GM18520 (cell line): ENCODE measurements around the gene CLCN2.

Experiments used
- ATAC-seq: cut with Tn5 transposase; IDR thresholded peaks from one replicate; pipeline ENCODE4 v1.9.1; 2021; ENCODE audit not compliant: unreplicated experiment

The CLCN2 gene

DNA sequence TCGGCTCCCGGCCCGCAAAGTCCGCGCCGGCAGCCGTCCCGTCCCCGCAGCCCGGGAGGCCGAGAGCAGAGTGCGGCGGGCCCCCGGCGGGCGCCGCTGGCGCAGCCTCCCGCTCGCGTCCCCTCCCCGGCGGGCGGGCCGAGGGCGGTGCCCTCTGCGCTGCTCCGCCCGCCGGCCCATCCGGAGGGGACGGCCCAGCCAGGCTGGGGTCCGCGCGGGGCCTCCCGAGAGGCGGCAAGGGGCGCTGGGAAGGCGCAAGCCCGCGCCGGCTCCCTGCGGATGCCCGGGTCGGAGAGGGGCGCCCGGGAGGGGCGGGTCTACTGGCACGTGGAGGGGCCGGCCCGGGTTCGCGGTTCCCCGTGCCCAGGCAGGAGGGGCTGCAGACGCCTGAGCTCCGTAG lies at the start of gene CLCN2, which contains the start of gene POLR2H:
TSS of gene CLCN2 (minus strand) at position 74 of the 400 bp plus-strand sequence. CDS start 126 bp downstream, outside the sequence.
TSS of gene POLR2H (plus strand) at position 179 of the 400 bp plus-strand sequence. CDS start 1,783 bp downstream, outside the sequence.
- ATAC-seq, result peak; percentile 27

DNA sequence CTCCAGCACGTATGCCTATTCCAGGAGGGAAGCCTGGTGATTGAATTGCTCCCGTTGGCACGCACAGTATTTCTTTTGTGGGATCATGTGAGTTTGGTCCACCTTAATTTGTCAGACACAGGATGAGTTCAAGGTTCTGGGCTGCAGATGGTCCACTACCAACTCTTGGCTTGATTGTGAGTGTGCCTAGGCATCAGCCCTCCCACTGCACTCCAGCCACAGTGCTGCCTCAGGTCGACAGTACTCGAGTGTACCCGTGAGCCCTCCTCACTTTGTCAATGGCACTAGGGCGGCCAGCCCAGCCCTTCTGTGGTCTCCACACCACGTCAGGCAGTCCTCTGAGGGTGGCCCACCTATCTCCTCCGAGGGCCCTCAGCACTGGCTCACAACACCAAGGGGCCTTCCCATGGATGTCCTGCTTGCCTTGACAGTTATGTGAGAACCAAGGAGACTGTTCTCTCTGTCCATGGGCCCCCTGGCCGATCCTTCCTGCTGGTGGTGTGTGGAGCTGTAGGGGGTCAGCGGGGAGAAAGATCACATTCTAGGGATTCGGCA lies 48.6 kb upstream of the CLCN2 start:
- ATAC-seq, result no peak

DNA sequence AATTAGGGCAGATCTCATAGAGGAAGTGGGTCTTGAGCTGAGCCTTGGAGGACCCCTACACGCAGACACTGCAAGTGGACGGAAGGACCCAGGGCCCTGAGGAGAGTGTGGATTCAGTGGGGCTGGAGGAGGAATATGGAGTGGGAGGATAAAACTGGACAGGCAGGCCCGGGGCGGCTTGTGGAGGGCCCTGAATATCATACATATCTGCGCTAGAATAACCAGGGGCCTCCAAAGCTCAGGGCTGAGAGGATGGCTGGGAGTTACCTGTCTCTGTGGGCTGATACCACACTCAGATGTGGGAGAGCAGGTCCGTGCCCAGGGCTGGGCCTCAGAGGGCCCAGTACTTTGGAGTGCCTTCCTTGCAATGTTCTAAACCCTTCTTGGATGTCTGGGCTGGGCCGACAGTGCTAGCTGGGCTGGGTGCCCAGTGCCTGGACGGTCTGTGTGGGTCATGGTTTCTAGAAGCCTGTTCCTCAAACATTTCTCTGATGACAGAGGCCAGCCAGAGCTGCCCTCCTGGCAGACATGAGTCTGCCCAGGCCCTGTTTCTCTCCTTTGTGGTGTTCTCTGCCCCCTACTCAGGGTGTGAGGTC lies 48.0 kb upstream of the CLCN2 start:
- no peak for ATAC-seq

DNA sequence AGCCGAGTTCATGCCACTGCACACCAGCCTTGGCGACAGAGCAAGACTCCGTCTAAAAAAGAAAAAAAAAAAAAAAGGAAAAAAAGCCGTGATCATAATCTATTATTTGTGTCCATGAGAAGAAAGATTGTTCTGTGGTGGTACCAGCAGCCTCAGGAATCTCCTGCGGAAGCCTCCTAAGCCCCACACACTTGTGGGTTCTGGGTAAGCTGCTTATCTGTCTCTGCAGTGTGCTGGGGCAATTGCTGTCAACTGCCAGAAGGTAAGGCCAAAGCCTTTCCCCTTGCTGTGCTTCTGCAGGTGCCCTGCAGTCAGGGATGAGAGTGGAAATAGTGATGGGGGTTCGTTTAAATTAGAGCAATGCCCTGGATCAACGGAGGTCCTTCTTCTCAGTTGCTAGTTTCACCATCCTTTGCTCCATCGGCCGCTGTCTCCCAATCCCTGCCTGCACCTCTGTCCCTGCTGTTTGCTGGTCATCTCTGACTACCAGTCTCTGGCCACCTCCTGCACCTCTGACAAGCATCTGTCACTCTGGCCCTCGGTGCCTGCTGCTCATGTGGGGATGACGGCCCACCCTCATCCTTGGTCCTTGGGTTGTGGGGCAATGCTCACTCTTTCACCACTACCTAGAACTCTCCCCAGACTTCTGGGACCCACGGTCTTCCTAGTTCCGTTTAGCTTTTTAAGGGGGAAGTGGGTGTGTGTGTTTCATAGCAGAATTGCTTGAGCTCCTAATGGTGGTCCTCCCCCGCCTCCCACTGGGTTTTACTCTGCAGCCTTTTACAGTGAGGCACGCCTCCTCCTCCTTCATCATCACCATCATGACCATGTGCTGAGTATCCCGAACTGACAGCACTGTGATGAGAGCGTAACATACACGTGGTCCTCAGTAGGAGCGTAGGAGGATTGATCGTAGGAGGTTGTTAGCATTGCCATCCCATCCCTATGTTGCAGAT lies 43.9 kb upstream of the CLCN2 start:
- ATAC-seq, result no peak

DNA sequence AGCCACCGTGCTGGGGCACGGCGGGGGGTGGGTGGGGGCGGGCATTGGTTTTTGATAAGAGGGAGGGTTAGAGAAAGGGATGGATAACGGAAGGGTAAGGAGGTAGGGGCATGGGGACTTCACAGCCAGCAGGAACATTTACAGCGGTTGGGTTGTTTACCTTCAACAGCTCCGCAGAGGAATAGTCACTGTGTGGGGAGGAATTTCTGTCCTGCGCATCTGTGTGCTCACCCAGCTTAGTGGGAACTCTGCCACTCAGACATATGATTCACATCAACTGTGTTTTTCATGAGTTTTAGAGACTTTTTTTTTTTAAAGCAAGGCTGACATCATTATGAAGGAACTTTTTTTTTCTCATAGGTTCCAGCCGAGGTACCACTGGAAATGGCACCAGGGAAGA lies 38.0 kb upstream of the CLCN2 start:
- no peak for ATAC-seq

DNA sequence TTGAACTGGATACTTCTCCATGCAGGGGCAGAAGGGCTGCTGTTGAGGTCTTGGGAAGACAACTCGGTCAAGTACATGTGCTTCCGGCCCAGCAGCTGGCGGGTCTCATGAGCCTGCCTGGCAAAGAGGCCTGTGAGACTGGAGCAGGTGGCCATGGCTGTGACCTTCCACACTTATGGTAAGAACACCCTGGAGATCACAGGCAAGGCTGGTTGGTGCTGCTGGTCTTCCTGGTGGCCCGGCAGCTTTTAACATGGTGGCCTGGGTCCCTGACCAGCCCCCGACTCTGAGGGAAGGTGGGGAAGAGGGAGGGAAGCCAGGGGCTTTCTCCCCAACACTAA lies 33.9 kb upstream of the CLCN2 start:
- no peak for ATAC-seq

DNA sequence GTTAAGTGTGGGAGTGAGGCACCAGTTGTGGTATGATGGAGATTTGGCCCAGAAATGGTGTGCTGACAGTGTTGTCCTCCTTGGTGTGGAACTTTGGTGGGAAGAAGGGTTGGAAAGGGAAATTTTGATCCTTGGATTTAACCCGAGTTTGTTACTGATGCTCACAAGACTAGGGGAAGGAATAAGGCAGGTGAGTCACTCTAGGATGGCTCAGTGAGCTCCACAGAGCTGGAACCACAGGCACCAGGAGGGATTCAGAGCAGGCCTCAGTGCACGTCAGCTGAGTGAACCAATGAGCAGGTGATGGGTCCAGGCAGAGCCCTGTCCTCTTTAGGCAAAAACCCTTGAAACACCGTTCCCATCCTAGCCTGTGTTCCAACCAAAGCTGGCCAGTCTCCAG lies 29.9 kb upstream of the CLCN2 start:
- no peak for ATAC-seq

DNA sequence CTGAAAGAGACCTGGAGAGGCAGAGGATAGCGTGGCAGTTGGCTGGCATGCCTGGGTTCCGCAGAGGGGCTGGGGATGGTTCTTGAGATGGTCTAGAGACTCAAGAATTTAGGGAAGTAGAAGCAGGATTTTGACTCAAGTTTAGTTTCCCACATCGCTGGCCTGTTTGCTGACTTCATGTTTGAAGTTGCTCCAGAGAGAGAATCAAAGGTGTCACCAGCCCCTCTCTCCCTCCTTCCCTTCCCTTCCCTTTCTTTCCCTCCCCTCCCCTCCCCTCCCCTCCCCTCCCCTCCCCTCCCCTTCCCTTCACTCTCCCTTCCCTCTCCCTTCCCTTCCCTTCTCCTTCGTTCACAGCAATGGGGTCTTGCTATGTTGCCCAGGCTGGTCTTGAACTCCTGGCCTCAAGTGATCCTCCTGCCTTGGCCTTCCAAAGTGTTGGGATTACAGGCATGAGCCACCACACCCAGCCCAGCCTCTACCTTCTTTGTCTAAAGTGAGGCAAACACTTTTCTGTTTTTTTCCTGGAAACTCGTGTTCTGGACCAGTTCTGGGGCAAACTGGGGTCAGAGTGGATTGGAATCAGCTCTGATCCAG lies 28.6 kb upstream of the CLCN2 start:
- no peak for ATAC-seq

DNA sequence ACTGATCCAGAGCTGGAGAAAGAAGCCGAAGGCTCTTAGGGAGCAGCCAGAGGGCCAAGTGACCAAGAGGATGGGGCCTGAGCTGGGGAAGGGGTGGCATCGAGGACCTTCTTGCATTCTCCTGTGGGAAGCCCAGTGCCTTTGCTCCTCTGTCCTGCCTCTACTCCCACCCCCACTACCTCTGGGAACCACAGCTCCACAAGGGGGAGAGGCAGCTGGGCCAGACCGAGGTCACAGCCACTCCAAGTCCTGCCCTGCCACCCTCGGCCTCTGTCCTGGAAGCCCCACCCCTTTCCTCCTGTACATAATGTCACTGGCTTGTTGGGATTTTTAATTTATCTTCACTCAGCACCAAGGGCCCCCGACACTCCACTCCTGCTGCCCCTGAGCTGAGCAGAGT lies 28.0 kb upstream of the CLCN2 start:
- ATAC-seq, result no peak

DNA sequence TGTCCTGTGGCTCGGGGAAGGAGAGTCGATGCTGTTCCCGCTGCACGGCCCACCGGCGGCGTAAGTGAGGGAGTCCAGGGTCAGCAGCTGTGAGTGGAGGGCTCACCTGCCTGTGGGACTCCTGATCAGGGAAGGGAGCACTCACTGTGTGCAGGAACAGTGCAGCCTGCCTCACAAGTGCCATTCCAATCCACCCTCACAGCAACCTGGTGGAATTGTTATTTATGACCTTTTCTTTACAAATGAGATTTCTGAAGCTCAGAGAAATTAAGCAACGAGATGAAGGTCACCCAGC lies 27.5 kb upstream of the CLCN2 start:
- no peak for ATAC-seq

DNA sequence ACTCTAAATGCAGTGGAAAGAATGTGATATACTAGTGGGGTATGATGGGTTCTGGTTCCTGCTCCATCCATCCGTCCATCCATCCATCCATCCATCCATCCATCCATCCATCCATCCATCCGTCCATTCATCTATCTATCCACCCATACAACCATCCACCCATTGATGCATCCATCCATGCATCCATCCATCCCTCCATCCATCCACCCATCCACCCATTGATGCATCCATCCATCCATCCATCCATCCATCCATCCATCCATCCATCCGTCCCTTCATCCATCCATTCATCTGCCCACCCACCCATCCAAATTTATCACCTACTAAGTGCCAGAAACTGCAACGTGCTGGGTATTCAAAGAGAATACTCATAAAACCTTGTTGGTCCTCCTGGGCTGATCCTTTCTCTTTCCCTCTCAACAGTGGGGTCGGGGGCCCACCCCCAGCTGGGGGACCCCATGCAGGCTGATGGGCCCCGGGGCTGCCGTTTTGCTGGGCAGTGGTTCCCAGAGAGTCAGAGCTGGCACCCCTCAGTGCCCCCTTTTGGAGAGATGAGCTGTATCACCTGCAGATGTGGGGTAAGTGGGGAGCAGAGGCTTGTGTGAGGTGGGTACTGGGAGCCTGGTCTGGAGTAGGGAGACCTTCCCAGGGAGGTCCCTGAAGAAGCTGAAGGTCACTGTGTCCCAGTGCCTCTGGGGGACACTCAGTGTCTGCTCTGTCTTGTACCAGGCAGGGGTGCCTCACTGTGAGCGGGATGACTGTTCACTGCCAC lies 26.9 kb upstream of the CLCN2 start:
- ATAC-seq, result no peak

DNA sequence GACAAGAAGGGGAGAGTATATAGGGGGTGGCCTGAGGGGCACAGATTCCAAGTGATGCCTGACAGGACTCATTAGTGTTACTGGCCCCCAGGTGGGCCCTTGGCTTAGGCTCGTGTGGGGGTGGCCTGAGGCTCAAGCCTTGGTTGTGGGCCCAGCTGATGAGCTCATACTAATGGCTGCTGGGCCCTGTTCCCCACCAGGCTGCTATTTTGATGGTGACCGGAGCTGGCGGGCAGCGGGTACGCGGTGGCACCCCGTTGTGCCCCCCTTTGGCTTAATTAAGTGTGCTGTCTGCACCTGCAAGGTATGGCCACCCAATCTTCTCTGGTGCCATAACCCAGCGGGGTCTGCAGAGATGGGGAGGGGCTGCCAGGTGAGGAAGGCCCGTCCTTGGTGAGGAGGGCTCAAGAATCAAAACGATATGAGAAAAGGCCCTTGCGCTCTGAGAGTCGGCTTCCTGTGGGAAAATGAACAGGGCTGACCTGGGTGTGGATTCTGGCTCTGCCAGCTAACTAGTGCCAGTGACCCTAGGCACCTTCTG lies 25.8 kb upstream of the CLCN2 start:
- ATAC-seq, result no peak

DNA sequence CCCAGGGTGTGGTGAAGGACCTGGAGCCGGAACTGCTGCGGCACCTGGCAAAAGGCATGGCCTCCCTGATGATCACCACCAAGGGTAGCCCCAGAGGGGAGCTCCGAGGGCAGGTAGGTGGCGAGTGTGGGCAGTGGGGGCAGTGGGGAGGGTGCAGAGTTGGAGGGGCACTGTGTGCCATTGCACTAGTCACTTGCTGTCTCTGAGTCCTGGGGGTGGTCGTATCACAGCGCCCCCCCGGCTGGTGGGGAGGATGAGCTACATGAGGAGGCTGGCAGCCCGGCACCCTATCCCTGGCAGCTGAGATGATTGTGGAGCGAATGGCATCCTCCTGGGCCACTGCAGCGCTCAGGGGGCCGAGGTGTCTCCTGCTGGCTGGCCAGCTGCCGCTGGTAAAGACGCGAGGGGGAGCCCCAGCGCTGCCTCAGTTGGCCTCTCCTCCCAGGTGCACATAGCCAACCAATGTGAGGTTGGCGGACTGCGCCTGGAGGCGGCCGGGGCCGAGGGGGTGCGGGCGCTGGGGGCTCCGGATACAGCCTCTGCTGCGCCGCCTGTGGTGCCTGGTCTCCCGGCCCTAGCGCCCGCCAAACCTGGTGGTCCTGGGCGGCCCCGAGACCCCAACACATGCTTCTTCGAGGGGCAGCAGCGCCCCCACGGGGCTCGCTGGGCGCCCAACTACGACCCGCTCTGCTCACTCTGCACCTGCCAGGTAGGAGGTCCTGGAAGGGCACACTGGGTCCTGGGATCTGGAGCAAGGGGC lies 24.8 kb upstream of the CLCN2 start:
- ATAC-seq, result no peak

DNA sequence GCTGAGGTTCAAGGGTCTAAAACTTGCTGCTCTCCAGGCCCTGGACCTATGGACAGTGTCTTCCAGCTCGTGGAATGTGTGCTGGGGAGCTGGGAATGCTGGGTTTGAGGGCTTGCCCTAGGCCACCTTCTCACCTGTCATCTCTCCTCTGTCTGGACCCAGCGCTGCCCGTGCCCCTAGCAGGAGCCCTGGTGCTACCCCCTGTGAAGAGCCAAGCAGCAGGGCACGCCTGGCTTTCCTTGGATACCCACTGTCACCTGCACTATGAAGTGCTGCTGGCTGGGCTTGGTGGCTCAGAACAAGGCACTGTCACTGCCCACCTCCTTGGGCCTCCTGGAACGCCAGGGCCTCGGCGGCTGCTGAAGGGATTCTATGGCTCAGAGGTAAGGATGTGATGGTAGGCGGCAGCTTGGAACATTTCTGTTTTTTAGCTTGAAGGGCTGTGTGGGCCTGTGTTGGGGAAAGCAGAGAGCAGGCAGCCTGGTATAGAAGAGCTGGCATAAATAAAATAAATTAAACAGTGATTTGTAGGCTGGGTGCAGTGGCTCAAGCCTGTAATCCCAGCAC lies 23.5 kb upstream of the CLCN2 start:
- no peak for ATAC-seq

DNA sequence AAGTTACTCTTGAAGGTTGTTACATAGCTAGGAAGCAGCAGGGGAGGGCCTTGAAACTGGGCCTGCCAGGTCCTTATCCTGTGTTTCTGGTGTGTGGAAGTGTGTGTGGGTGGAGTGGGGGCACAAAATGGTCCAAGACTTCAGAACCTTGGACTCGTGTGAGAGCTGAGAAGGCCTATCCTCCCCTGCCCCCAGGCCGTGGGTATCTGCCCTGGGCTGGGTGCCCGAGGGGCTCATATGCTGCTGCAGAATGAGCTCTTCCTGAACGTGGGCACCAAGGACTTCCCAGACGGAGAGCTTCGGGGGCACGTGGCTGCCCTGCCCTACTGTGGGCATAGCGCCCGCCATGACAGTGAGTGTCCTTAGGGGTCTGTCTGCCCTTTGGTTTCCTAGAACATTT lies 22.9 kb upstream of the CLCN2 start:
- ATAC-seq, result no peak

DNA sequence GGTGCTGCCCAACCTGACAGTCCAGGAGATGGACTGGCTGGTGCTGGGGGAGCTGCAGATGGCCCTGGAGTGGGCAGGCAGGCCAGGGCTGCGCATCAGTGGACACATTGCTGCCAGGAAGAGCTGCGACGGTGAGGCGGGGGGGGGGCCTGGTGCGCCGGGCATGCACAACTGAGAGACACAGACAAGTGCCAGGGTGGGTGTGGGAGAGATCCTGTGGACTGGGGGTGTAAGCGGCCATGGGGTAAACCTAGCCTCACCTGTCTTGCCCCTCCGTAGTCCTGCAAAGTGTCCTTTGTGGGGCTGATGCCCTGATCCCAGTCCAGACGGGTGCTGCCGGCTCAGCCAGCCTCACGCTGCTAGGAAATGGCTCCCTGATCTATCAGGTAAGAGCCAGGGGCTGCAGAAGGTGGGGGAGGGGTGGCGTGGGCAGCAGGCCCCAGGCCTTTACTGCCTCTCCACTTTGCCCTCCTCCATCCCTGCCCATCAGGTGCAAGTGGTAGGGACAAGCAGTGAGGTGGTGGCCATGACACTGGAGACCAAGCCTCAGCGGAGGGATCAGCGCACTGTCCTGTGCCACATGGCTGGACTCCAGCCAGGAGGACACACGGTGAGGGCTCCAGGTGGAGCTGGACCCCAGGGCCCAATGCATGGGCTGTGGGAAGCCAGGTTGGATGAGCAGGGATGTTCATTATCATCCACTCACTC lies 21.8 kb upstream of the CLCN2 start:
- no peak for ATAC-seq

DNA sequence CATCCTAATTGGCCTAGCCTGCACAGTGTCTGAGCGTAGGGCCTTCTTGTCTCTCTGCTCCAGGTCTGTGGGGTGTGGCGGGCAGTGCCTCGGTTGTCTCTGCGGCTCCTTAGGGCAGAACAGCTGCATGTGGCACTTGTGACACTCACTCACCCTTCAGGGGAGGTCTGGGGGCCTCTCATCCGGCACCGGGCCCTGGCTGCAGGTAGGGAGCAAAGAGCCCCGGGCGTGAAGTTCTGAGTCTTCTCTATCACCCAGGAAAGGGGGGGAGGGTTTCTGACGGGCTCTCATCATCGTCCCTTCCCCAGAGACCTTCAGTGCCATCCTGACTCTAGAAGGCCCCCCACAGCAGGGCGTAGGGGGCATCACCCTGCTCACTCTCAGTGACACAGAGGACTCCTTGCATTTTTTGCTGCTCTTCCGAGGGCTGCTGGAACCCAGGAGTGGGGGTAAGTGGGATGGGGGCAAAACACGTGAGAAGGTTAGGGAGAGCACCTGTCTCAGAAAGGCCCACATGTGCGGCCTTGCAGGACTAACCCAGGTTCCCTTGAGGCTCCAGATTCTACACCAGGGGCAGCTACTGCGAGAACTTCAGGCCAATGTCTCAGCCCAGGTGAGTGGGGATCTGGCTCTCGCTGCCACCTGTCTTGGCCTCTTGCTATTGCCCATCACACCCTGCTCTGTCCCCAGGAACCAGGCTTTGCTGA lies 21.1 kb upstream of the CLCN2 start:
- no peak for ATAC-seq
